NOMO-1 (cell line): ENCODE data around the gene PTPN9.

Experiments used
- DNase-seq, 2 experiments: peaks; one replicate each; lab custom pipeline; 2025; ENCODE audit not compliant: unreplicated experiment in 2 of 2; lab: John Stamatoyannopoulos, UW

The PTPN9 gene

GRCh38 chr15:75425966-75426500 is 153.1 kb downstream of the PTPN9 start:
- DNase-seq, result no peak

- no peak for DNase-seq
Observed at GRCh38 chr15:75422554-75422953, 156.6 kb downstream of the PTPN9 start.

GRCh38 chr15:75420698-75421097 is 158.4 kb downstream of the PTPN9 start:
- no peak for DNase-seq

- no peak for DNase-seq
Observed at GRCh38 chr15:75416584-75416983, 162.5 kb downstream of the PTPN9 start.
